HG03378 (cell line): ENCODE measurements around the gene SLC39A13.

Source experiments
- ATAC-seq: cut with Tn5 transposase; IDR thresholded peaks from one replicate; pipeline ENCODE4 v1.9.1; 2021; ENCODE audit warnings: mild to moderate bottlenecking, moderate library complexity; ENCODE audit not compliant: unreplicated experiment

The SLC39A13 gene

GRCh38 chr11:47407746-47408590 is at the start of gene SLC39A13:
Gene SLC39A13 (plus strand): TSS chr11:47408590. CDS start chr11:47410095, 1,505 bp downstream.
- ATAC-seq: peak; percentile 73

- no peak for ATAC-seq
Measured at GRCh38 chr11:47358731-47359051, 49.7 kb upstream of the SLC39A13 start.

GRCh38 chr11:47359162-47359561 is 49.2 kb upstream of the SLC39A13 start:
- no peak for ATAC-seq

DNA sequence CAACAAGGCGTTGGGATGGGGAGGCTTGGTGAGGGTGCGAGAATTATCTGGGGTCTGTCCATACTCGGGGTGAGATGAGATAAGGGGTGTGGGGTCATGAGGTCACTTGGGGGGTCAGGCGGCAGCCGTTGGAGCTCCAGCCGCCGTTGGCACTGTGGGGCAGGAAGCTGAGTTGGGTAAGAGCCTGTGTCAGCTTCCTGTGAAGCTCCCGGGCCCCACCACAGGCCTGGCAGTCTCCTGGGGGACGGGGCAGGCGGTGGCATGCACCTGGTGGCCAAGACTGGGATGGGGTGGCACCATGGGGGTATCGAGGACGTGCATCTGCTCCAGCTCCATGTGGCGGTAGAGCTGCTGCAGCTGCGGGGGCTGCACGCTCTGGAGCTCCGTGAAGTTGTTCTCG is 48.8 kb upstream of the SLC39A13 start:
- no peak for ATAC-seq

DNA sequence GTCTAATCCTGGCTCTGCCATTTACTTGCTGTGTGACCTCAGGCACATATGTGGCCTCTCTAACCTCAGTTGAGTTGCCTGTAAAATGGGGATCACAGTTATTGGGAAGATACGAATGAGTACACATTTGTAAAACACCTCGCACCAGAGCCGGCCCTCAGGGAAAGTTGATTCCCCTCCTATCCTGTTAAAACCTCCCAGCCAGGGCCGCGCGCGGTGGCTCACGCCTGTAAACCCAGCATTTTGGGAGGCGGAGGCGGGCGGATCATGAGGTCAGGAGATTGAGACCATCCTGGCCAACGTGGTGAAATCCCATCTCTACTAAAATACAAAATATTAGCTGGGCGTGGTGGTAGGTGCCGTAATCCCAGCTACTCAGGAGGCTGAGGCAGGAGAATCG is 48.0 kb upstream of the SLC39A13 start:
- ATAC-seq: no peak

GRCh38 chr11:47361419-47361818 is 47.0 kb upstream of the SLC39A13 start:
- ATAC-seq: no peak

GRCh38 chr11:47366020-47366490 is 42.3 kb upstream of the SLC39A13 start:
- ATAC-seq: no peak

DNA sequence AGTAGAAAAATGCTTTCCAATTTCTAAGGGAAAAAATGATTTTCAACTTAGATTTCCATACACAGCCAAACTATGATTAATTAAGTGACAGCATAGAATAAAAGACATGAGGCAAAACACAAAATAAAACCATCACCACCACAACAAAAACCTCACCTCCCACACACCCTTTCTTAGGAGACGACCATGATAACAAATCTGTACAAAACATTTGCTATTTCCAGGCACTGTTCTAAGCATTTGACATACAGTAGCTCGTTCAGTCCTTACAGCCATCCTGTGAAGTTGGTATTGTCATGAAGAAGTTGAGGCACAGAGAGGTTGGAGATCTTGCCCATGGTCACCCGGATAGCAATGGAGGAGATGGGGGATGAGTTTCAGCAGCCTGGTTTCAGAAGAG is 38.7 kb upstream of the SLC39A13 start:
- no peak for ATAC-seq

GRCh38 chr11:47372422-47372821 is 36.0 kb upstream of the SLC39A13 start:
- ATAC-seq: no peak

GRCh38 chr11:47373876-47374719 is 34.3 kb upstream of the SLC39A13 start:
- ATAC-seq: peak; percentile 40

DNA sequence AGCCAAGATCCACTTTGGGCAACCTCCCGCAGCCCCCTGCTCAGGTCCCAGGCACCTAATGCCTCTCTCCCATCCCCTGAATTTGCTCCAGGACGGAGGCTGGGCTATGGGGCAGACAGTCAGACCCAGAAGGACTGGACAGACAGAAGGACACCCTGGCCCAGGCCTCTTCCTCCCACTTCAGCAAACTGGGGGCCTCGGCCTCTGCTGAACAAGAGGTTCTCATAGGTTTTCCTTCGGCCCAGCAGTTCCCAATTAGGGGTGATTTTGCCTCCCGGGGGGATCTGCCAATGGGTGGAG is 33.7 kb upstream of the SLC39A13 start:
- ATAC-seq: no peak

- no peak for ATAC-seq
Measured at GRCh38 chr11:47375020-47375419, 33.4 kb upstream of the SLC39A13 start.

DNA sequence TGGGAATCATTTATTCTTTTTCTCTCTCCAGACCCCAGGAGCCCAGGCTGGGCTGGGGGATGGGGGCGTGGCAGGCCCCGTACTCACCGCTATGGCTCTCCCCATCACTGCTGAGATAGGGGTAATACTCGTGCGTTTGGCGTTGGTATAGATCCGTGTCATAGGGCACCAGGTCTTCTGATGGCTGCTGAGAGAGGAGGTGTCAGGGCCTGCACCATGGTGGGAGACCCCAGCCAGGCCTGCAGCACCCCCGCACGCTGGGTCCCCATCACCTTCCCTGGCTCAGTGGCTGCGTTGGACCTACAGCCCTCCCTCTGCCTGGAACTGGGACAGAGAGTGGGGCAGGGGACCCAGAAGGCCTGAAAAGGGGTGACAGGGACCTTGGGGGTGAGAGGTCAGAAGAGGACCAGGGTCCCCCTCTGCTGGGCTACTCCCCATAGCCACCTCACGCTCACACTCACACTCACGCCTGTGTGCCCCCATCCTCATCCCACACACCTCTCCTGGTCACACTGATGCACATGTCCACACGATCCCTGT is 32.8 kb upstream of the SLC39A13 start:
- ATAC-seq: no peak

DNA sequence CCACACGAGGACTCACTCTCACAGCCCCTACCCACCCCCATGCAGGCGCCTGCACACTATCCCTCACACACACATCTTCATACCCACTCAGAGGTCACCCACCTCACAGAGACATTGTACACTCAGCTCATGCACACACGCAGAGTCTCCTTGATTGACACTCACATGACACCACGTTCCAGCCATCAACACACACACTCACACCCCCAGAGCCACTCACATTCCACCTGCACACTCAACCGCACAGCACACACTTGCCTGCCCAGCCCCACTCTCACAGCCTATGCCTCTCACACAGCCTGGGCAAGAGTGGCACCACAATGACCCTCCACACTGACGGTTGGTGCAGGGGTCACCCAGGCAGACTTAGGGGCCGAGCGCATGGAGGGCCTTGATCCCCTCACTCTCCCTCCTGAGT is 32.3 kb upstream of the SLC39A13 start:
- no peak for ATAC-seq

GRCh38 chr11:47376525-47377371 is 31.6 kb upstream of the SLC39A13 start:
- ATAC-seq: no peak

GRCh38 chr11:47377571-47378009 is 30.8 kb upstream of the SLC39A13 start:
- no peak for ATAC-seq

GRCh38 chr11:47378010-47378835 is 30.2 kb upstream of the SLC39A13 start, which contains the start of gene SPI1:
Gene SPI1 (minus strand): TSS chr11:47378547. CDS start chr11:47378353, 194 bp downstream.
- ATAC-seq: peak; percentile 71

GRCh38 chr11:47378836-47379170 is 29.6 kb upstream of the SLC39A13 start:
- no peak for ATAC-seq

DNA sequence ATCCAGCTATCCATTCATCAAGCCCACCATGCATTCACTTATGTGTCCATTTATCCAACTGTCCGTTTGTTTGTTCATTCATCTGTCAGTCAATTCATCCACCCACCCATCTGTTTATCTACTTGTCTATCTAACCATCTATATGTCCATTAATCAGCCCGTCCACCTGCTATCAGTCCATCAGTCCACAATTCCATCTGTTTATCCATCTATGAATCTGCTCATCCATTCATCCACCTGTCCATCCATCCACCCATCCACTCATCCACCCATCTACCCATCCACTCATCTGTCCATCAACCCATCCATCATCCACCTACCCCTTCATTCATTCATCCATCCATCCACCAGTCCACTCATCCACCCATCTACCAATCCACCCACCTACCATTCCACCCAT is 29.1 kb upstream of the SLC39A13 start:
- no peak for ATAC-seq

- ATAC-seq: no peak
Measured at GRCh38 chr11:47380078-47380477, 28.3 kb upstream of the SLC39A13 start.
